ENCODE measurements around the gene SCUBE2.
A peak's percentile ranks its signal among the peaks of the same experiment; 100 is the strongest.
"Not testable (repeated sequence)": the region's sequence is repeated elsewhere in the genome, so short reads cannot be mapped to it uniquely, and the experiment has no call there.

The SCUBE2 gene

GRCh38 chr11:9017773-9018172 is 73.6 kb downstream of the SCUBE2 start:
- no peak for FAIRE-seq
- DNase-seq (ENCODE audit: insufficient read length, low spot score) = no peak
- no peak for TF ChIP-seq CTCF (IDR thresholded peaks at IDR 0.05; ENCODE audit: insufficient read depth, missing control alignments)

GRCh38 chr11:9016916-9017642 is 74.3 kb downstream of the SCUBE2 start:
- TF ChIP-seq CTCF (IDR thresholded peaks at IDR 0.05; ENCODE audit: insufficient read depth, missing control alignments) = no peak
- DNase-seq (ENCODE audit: insufficient read length, low spot score) (no peak), FAIRE-seq (no peak)

GRCh38 chr11:9015677-9016076 is 75.7 kb downstream of the SCUBE2 start:
- FAIRE-seq = no peak
- DNase-seq (ENCODE audit: insufficient read length, low spot score) = peak; percentile 45
- peak; percentile 86 for TF ChIP-seq CTCF (IDR thresholded peaks at IDR 0.05; ENCODE audit: insufficient read depth, missing control alignments)

GRCh38 chr11:9014826-9015225 is 76.6 kb downstream of the SCUBE2 start:
- TF ChIP-seq CTCF (IDR thresholded peaks at IDR 0.05; ENCODE audit: insufficient read depth, missing control alignments) = no peak
- FAIRE-seq (no peak), DNase-seq (ENCODE audit: insufficient read length, low spot score) (no peak)

GRCh38 chr11:9013373-9013772 is 78.0 kb downstream of the SCUBE2 start:
- no peak for TF ChIP-seq CTCF (IDR thresholded peaks at IDR 0.05; ENCODE audit: insufficient read depth, missing control alignments)
- DNase-seq (ENCODE audit: insufficient read length, low spot score) = no peak
- FAIRE-seq = no peak

- FAIRE-seq; DNase-seq (ENCODE audit: insufficient read length, low spot score): not testable (repeated sequence)
Measured at GRCh38 chr11:9009538-9009937, 81.9 kb downstream of the SCUBE2 start.

GRCh38 chr11:9008661-9009060 is 82.7 kb downstream of the SCUBE2 start:
- no peak for DNase-seq (ENCODE audit: insufficient read length, low spot score)
- FAIRE-seq = no peak
- no peak for TF ChIP-seq CTCF (IDR thresholded peaks at IDR 0.05; ENCODE audit: insufficient read depth, missing control alignments)

All from D721Med (cell line).